Activated T-helper 9 cell treated with anti-CD3 and anti-CD28 coated beads, Interleukin-2, amount 50 U/mL, for 16 hours (primary cell): ENCODE data around the gene DNAJB8.

Experiments
- DNase-seq: peaks from one replicate; pipeline ENCODE4 v3.0.0-alpha.2; 2020; ENCODE audit warnings: low read depth

The DNAJB8 gene

DNA sequence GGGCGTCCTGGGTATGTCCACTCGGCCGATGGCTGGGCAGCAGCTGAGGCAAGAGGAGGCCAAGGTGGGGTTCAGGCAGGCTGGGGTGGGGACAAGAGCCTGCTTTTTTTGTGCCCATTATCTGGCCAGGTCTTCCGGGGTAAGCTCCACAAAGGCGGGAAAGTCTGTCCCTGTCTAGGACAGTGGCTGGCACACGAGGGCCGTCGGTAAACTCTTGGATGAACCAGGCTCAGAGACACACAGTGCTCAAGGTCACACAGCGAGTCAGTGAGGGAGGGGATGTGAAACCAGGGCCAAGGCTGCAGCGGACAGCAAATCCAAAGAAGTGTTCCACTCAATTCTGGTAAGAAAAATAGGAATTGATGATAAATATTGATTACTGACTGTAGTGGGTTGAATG, 2.9 kb downstream of the DNAJB8 start:
- DNase-seq: no peak

DNA sequence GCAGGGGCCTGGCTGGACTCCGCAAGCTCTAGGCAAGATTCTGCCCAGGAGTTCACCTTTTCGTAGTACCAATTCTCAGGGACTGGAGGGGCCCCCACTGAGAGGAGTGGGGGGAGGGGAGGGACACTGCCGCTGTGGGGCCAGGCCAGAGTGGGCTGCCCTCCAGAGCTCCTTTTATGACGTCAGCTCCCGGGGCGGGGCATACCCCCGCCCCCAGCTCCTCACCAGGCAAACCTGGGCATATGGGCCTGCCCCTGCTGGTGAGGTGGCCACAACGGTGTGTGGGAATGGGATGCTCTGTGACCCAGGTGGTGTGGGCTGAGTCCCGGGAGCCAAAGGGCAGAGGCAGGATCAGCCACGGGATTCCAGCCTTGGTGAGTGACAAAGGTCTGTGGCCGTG, 3.3 kb downstream of the DNAJB8 start:
- DNase-seq: no peak

DNA sequence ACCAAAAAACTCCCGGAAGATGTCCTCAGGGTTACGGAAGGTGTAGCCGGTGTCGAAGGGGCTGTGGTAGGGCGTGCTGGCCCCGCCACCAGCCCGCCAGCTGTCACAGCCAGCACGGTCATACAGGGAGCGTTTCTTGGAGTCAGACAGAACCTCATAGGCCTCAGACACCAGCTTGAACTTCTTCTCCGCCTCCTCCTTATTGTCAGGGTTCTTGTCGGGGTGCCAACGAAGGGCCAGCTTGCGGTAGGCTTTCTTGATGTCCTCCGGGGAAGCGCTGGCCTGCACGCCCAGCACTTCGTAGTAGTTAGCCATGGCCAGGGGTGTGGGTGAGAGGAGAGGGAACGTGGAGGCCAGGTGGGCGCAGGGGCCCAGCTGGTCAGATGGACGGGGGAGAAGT, 3.8 kb downstream of the DNAJB8 start:
- DNase-seq: no peak

DNA sequence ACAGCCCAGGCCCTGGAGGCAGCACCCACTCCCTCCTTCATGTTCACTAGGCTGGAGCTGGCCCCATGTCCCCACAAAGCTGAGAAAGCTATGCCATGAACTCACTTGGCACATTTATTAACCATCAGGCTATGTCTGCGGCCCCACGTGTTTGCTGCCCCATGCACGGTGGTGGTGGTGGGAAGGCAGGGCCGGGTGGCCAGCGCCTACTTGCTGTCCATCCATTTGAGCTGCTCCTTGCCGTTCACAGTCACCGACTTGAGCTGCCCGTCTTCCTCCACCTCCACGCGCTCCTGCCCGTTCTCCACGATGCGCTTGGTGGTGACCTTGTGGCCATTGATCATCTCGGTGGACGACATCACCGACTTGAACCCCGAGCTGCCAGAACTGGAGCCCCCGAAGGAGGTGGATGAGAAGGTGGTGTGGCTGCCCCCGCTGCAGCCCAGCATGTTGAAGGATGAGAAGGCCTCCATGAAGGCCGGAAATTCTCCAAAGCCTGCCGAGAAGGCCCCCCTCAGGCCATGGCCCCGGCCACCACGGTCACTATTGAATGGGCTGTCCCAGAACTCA, 4.3 kb downstream of the DNAJB8 start:
- no peak for DNase-seq

DNA sequence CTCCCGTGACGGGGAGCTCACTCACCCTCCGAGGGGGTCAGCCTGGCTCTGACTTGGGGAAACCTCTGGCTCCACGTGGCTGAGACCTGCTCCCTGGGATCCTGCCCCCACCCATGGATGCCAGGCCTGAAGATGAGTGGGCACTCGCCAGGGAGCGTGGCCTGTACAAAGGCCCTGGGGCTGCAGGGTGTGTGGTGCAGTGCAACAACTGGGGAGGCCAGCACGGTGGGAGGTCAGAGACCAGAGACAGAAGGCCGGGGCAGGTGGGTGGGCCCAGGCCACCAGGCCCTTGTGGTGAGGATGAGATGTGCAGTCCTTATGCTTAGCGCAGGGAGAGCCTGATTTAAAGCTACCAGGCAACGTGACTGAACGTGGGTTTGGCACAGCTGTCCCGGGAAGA, 5.0 kb downstream of the DNAJB8 start:
- no peak for DNase-seq

DNA sequence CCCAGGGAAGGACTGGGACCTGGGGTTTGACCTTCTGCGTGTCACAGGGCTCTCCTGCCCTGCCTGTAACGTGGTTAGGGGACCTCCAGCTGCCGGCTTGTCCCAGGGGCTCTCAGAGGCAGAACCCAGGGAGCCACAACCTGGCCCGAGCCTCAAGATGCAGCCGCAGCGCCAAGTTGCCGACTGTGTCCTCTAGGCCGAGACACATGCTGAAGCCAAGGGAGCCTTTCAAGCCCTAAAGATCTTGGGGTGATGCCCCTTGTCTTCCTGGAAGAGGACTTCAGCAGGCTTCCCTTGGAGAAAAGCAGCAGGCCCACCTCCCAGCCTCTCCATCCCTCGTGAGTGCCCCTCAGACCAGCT, 7.2 kb downstream of the DNAJB8 start:
- DNase-seq: no peak

DNA sequence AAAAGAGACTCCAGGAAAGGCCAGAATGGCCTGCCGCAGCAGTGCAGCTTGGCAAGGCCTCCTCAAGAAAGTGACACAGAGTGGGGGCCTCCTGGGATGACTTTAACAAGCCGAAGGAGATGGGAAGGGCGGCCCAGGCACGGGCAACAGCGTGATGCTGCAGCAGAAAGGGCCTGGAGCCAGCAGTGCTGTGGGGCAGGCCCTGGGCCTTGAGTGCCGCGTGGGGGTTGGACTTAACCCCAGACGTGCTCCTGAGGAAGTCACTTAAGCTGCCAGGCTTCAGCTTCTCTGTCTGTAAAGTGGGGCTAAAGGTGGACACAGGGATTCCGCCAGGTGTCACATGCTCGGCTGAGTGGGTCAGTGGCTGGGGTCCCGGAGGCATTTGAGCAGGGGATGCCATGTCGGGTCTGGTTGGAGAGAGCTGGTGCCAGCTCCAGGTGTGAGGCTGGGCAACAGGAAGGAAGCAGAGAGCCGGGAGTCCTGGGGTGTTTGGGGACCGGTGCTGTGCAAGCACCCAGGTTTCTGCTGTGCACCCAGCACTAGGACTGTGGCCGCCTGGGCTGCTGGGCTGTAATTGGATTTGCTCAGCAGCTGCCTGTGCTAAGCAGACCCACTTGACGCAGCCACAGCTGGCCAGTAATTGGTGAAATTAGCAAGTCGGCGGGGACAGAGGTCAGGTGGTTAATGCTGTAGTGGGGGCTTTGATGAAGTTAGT, 7.8 kb downstream of the DNAJB8 start:
- no peak for DNase-seq

DNA sequence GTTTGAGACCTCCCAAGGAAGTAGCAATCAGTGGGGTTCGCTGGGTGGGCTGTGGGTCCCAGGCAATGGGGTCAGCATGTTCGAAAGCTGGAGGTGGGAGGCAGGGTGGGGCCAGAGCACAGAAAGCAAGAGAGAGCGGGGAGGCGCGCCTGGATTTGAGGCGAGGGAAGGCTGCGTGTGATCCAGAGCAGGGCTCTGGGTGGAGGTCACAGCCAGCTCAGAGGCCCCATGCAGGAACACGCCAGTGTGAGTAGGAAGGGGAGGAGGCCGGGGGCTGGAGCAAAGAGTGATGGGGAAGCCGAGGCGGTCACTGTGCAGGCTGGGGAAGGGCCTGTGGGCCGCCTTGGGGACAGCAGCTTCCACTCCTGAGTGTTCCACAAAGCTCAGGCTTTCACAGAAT, 8.8 kb downstream of the DNAJB8 start:
- DNase-seq: no peak

DNA sequence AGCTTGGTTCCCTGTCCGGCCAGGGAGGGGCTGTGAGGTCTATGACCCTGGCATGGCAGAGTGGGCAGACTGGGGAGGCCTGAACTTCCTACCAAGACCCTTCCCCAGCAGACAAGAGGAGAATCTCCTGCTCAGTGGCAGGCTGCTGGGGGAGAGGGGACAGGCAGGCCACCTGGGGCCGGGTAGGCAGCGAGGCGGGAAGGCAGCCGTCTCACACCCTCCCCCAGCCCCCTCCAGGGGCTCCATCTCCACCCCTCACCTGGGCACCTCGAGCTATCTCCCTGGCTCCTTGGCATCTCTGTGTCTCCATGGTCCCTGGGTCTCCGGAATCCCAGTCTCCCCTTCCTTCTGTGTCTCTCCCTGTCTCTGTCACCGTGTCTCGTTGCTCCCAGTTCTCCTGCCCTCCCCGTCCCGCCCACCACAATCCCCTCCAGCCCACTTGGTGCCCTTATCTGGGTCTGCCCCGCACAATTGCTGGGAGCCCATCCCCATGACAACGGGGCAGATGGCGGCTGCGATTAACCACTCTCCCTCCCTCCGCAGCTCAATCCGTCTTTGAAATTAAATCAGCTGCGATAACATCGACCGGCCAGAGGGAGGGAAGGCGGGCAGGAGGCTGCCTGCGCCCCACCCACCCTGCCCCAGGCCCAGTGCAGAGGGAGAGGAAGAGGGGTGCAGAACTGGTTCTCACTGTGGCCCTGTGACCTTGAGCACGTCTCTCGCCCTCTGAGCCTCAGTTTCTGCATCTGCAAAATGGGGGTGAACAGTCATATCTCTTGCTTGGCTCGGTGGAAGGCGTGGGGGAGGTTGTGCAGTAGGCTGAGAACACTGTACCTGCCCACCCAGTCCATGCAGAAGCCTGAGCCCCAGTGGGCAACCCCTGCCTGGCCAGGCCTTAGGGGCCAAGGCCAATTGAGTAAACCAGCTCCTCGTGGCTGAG, 9.6 kb downstream of the DNAJB8 start:
- no peak for DNase-seq

DNA sequence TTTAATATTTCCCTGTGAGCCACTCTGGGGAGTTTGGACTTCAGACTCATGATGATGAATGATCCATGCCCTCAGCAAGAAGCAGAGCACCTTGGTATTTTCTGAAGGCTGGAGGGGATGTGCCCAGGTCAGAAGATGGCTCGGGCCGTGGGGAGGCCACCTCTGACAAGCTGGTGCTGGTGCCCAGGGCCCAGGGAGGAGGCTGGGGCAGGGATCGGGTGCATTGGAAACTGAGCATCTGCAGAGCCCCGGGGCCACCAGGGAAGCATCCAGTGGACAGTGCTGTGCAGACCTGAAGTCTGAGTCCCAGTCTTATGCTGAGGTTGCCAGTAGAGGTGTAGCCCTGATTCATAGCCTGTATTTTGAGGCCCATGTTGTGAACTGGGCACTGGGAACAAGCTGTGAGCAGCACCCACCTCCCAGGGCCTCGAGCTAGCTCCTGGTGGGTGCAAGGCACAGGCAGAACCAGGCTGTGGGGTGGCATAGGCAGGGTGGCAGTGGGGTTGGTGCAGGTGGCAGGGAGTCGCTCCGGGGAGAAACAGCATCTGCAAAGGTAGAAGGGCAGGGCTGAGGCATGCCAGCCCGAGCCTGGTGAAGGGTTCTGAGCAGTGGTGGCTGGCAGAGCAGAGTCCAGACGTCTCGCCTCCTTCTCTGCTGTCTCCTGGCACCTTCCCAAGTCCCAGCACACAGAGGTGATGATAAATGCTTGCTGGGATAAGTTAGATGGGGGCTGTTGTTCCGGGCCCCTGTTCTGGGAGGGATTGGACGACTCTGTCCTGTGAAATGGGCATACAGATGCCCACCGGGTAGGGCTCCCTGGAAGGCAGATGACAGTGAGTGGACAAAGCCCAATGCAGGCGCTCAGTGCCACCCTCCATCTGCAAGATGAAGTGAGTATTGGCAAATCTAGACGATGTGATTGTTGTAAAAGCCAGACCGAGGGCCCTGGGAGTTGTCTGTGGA, 10.6 kb downstream of the DNAJB8 start:
- no peak for DNase-seq

DNA sequence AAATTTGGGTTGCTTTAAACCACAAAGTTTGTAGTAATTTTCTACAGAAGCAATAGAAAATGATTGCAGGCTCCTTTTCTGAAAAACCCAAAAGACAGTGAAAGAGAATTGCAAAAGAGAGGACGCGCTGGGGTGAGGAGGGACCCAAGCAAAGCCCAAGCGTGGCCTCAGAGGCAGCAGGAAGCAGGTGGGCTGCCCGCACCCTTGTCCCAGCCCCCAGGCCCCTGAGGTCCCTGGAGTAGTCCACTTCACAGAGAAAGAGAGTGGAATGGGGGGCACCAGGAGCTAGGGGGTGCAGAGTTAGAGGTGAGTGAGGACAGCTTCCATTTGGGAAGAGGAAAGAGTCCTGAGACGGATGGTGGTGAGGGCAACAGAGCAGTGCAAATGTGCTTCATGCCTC, 11.6 kb downstream of the DNAJB8 start:
- DNase-seq: no peak

DNA sequence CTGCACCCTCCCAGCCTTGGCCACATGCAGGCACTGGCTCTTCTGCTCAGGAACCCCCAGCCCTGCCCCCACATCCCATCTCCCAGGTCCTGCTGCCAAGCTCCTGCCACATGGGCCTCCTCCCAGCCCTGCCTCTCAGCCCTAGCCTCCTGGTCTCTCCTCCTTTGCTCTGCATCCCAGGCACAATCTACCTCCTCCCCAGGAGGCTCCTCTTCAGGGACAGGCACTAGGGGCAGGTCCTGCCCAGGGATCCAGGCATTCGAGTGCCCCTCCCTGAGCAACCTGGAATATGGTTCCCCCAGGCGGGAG, 12.4 kb downstream of the DNAJB8 start:
- DNase-seq: no peak

DNA sequence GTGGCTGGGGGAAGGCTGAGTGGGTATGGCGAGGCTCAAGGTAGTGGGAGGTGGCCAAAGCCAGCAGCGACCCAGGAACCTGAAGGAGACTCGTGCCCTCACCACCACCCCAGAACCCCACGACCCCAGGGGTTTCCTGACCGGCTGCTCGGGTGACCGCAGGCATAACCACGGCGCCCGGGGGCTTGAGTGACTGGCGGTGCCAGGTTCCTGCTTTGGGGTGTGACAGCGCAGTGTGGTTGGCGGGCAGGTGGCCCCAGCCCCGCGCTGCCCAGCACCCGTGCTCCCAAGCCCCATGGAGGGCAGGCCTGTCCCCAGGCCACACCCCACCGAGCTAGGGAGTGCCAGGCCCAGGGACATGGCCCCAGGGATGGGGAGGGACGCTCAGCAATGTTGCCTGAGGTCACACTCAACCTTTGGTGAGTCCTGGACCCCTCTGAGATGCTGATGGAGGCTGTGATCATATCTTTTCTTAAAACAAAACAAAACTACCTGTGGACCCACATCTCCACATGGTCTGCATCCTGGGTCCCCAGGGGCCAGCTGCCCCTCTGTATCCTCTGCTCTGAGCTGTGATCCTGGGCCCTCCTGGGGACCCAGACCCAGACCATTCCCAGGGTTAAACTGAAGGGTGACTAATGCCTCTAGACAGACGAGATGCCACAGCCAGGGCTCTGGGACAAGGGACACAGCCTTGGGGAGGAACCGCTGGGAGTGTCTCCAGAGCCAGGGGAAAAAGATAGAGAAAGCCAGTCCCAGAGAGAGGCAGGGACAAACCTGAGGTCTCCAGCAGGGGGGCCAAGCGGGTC, 13.0 kb downstream of the DNAJB8 start:
- DNase-seq: no peak

DNA sequence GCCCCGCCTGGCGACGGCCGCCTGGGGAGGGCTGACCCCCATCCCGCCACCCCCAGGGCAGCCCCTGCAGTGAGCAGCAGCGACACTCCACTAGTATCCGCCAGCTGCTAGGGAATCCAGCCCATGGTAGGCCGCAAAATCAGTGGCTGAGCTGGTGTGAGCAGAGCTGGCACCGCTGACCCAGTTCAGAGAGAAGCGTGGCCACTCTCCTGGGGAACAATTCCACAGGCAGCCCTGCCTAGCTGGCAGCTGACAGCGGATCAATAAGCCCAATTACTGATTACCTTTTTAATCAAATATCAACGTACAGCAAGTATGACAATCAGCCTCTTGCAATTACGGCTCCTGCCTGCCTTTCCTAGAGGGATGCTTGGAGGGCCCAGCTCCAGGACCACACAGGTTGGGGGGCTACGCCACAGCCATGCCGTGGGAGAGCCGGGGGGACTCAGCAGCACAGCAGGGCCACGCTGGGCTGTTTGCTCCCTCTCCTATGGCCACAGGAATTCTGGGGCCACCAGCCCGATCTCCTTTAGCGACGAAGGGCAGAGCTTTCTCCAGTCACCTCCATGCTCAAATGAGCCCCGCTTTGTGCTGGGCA, 13.9 kb downstream of the DNAJB8 start:
- DNase-seq: no peak

DNA sequence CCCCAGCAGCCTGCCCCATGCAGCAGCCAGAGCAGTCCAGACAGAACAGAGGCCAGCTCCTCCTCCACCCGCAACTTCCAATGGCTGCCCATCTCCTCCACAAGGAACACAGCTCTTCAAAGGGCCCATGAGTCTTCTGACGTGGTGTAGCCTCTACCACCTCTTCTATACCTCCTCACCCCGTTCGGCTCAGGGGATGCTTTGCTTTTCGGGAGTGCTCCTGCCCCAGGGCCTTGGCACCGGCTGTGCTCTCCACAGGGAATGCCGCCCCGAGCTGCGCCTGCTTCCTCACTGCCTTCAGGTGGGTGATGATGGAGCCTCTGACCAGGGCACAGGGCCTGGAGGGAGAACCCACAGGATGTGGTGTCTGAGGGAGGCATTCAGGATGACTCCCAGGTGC, 14.6 kb downstream of the DNAJB8 start:
- no peak for DNase-seq

DNA sequence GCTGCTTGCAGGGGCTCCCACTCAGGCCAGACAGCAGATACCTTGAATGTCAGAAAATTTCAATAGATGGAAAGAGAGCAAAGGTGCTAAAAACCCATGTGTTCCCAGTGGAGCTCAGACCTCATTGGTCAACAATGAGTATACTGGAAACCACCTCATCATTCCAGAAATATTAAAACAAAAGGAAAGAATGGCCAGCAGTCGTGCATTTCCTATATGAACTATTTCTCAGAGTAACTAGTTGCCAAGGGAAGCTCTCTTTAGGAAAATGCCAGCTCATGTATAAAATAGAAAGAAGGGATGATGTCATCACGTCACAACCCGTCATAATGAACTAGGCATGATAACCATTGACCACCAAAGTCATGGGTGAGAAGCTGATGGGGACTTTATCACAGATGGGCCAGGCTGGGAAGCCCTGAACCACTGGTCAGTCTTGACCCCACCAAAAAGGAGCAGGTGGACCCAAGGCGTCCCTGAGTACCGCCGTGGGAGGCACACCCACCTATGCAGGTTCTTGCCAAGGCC, 17.5 kb downstream of the DNAJB8 start:
- DNase-seq: no peak

DNA sequence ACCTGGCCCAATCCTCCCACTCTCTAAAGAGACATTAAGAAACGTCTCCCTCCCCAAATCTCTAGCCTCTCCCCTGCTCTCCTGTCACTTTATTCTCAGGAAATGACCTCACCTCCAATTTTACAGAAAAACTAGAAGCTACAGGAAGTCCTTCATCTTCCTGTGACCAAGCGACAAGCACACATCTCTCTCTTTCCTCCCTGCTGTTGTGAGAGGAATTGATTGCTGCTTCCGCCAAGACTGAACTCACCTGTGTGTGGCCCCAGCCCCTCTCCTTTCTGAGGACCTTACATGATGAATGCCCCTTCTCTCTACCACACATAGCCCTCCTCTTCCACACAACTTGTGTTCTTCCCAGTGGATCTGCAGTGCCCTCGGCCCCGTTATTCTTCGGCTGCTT, 18.2 kb downstream of the DNAJB8 start:
- DNase-seq: no peak

DNA sequence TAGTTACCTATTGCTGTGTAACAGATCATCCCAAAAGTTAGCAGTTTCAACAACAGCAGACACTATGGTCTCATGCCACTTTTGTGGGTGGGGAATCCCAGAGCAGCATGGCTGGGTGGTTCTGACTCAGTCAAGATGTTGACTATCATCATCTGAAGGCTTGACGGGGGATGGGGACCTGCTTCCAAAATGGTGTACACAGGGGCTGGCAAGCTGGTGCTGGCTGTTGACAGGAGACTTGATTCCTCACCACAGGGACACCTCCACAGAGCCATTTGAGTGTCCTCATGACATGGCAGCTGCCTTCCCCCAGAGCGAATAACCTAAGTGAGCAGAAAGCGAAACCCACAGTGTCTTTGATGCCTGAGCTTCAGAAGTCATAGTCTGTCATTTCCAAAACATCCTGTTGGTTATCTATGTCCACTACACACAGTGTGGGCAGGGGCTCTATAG, 19.1 kb downstream of the DNAJB8 start:
- no peak for DNase-seq

DNA sequence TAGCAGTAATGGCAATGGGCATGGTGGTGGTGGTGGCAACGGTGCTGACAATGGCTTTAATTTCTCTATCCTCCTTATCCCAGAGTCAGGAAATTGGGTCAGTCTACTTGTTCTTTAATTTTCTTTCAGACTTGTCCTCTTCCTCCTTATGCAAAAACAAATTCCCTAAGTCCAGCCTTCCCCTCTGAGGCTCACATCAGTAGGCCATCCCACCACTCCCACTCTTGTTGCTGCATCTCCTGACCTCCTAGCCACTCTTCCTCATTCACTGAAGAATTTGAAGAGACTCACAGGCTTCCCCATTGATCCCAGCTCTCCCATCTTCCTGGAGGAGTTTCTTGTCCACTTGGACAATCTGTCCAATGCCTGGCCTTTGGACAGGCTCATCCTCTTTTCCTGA, 19.9 kb downstream of the DNAJB8 start:
- no peak for DNase-seq

DNA sequence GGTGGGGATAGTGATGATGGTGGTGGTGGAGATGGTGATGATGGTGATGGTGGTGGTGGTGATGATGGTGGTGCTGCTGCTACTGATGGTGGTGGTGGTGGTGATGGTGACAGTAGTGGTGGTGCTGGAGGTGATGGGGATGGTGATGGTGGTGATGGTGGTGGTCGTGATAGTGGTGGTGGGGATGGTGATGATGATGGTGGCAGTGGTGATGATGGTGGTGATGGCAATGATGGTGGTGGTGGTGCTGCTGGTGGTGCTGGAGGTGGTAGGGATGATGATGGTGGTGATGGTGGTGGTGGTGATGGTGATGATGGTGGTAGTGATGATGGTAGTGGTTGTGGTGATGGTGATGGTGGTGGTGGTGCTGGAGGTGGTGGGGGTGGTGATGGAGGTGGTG, 21.3 kb downstream of the DNAJB8 start:
- no peak for DNase-seq

DNA sequence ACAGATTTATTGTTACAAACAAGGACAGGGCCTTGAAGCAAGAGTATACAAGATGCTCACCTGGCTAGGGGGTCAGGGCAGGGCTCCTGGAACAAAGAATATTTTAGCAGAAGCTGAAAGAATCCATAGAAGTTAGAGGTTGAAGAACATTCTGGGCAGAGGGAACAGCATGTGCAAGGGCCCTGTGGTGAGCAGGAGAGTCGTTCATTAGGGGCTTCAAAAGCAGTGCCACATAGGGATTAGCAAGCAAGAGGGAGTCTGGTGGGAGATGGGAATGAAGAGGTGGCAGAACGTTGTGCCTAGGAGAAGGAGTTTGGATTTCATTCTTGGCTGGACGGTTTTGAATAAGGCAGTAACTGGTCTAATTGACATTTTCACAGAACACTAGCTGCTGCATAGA, 22.9 kb downstream of the DNAJB8 start:
- DNase-seq: no peak
